ENCODE measurements around the gene ODAD4.

Gene ODAD4

GRCh38 chr17:41942626-41943373 is 12.4 kb downstream of the ODAD4 start:
- no peak for DNase-seq

- no peak for DNase-seq
Observed at GRCh38 chr17:41943492-41943891, 13.1 kb downstream of the ODAD4 start.

- no peak for DNase-seq
Observed at GRCh38 chr17:41944943-41945342, 14.5 kb downstream of the ODAD4 start.

GRCh38 chr17:41948762-41949460 is 18.5 kb downstream of the ODAD4 start:
- DNase-seq, result no peak

- no peak for DNase-seq
Observed at GRCh38 chr17:41956522-41956921, 26.1 kb downstream of the ODAD4 start.

GRCh38 chr17:41957031-41957868 is 26.8 kb downstream of the ODAD4 start:
- no peak for DNase-seq

GRCh38 chr17:41957869-41958439 is 27.5 kb downstream of the ODAD4 start:
- DNase-seq, result no peak

GRCh38 chr17:41959030-41959335 is 28.6 kb downstream of the ODAD4 start:
- no peak for DNase-seq

- peak; percentile 9 for DNase-seq
Observed at GRCh38 chr17:41959336-41960095, 29.1 kb downstream of the ODAD4 start.

GRCh38 chr17:41962111-41962510 is 31.7 kb downstream of the ODAD4 start:
- no peak for DNase-seq

GRCh38 chr17:41962768-41963434 is 32.5 kb downstream of the ODAD4 start:
- peak; percentile 28 for DNase-seq

- DNase-seq, result no peak
Observed at GRCh38 chr17:41965694-41966462, 35.5 kb downstream of the ODAD4 start.

GRCh38 chr17:41966463-41967140 is 36.2 kb downstream of the ODAD4 start, which contains the start of gene CNP:
TSS of gene CNP (plus strand) at chr17:41966795. CDS start at chr17:41966885, 90 bp downstream.
- DNase-seq, result peak; percentile 83

- DNase-seq, result peak; percentile 31
Observed at GRCh38 chr17:41967141-41967920, 36.9 kb downstream of the ODAD4 start.

- DNase-seq, result no peak
Observed at GRCh38 chr17:41967921-41968578, 37.6 kb downstream of the ODAD4 start.

GRCh38 chr17:41968676-41969075 is 38.3 kb downstream of the ODAD4 start:
- no peak for DNase-seq

GRCh38 chr17:41970901-41971331 is 40.5 kb downstream of the ODAD4 start:
- no peak for DNase-seq

GRCh38 chr17:41971721-41972523 is 41.5 kb downstream of the ODAD4 start:
- DNase-seq, result no peak

All from T1000 (cell line).